ENCODE data around the gene MYMK. TPM values are rescaled to one million over a fixed set of nuclear protein-coding genes. Genes with fewer than 3 reads are reported as not detected.

Gene MYMK
- total RNA-seq, 1 experiment from 2014 or later: not detected

DNA sequence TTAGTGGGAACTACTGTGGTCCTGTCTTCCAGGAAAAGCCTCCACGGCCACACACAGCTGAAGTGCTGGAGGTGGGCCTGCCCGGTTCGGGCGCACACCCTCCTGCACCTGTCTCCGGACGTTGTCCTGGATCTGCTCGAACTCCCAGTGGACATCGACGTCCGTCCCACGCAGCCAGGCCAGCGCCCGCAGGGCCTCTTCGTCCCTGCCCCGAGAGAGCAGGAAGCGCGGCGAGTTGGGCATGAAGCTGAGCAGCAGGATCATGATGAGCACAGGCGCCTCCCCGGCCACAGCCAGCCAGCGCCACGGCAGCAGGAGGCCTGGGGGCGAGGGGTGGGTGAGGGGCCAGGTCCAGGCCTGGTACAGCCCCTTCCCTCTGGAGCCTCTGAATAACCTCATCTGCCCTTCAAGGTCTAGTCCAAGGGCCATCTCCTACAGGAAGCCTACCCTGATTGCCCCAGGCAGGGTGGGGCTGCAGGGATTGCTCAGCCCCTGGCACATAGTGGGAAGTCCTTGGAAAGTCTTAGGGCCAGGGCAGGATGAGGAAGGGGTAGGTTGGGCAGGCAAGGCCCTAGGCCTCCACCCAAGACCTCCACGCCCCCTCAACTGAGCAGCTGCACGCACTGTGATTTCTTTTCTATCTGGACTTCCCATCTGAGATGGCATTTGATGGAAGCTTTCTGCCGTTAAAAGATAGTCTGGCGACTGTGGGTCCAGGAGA lies 49.3 kb downstream of the MYMK start:
- Histone ChIP-seq H3K4me1 (0 out of 2 replicates have a peak, but pooled peaks cover 7% of the 10 kb centered on the region), H3K4me3 (ENCODE audit: low read depth, low read length) (no peak overlapping the region), H3K36me3 (ENCODE audit: control insufficient read depth, insufficient read depth, low read length) (no peaks in the 10 kb centered on the region), H3K9me3 (no peaks in the 10 kb centered on the region), H3K27me3 (replicated peaks; ENCODE audit: control insufficient read depth, insufficient read depth, low read length) (no peaks in the 10 kb centered on the region)
- TF ChIP-seq, protein P1, sequence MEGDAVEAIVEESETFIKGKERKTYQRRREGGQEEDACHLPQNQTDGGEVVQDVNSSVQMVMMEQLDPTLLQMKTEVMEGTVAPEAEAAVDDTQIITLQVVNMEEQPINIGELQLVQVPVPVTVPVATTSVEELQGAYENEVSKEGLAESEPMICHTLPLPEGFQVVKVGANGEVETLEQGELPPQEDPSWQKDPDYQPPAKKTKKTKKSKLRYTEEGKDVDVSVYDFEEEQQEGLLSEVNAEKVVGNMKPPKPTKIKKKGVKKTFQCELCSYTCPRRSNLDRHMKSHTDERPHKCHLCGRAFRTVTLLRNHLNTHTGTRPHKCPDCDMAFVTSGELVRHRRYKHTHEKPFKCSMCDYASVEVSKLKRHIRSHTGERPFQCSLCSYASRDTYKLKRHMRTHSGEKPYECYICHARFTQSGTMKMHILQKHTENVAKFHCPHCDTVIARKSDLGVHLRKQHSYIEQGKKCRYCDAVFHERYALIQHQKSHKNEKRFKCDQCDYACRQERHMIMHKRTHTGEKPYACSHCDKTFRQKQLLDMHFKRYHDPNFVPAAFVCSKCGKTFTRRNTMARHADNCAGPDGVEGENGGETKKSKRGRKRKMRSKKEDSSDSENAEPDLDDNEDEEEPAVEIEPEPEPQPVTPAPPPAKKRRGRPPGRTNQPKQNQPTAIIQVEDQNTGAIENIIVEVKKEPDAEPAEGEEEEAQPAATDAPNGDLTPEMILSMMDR (IDR thresholded peaks at IDR 0.05; ENCODE audit: insufficient read depth in 1 of 2, low read depth in 1 of 2, low read length in 1 of 2, severe bottlenecking in 1 of 2, unreplicated experiment in 1 of 2): no peak
- no peak overlapping the region for H3K27ac Mint-ChIP-seq (ENCODE audit: unreplicated experiment)
- no peaks in the 10 kb centered on the region for H3K9me3 Mint-ChIP-seq (ENCODE audit: unreplicated experiment)
- H3K27me3 Mint-ChIP-seq (ENCODE audit: insufficient read depth, unreplicated experiment): no peaks in the 10 kb centered on the region
- peaks cover 6% of the 10 kb centered on the region for H3K4me1 Mint-ChIP-seq (ENCODE audit: low read depth, unreplicated experiment)
- no TSS peak for BruUV-seq (replicated peaks)
- POLR2A ChIA-PET: no interaction called here
- H3K4me3 Mint-ChIP-seq (ENCODE audit: unreplicated experiment): no peak overlapping the region
- peaks cover 4% of the 10 kb centered on the region for H3K36me3 Mint-ChIP-seq (ENCODE audit: insufficient read depth, unreplicated experiment)
- CTCF ChIA-PET: no interaction called here
- no peak for DNase-seq
- intact Hi-C loops (cut with micrococcal nuclease; ENCODE audit: unreplicated experiment): no loop called here

DNA sequence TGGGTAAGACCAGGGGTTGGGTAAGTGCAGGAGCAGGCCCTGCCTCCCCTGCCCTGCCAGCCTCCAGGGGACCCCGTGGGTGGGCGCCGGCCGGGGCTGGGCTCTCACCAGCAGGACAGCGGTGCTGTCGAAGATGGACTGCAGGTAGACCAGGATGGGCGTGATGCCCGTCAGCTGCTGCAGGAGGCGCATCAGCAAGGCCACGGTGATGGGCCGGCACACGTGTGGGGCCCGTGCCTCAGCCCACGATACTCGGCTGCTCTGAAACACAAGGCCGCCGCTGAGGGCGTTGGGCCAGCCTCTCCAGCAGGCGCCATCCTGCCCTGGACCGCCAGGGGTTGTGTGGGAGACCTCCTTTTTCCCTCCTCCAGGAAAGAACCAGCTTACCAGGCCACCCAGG lies 49.9 kb downstream of the MYMK start:
- no peaks in the 10 kb centered on the region for H3K27me3 Mint-ChIP-seq (ENCODE audit: insufficient read depth, unreplicated experiment)
- H3K4me3 Mint-ChIP-seq (ENCODE audit: unreplicated experiment): no peak overlapping the region

DNA sequence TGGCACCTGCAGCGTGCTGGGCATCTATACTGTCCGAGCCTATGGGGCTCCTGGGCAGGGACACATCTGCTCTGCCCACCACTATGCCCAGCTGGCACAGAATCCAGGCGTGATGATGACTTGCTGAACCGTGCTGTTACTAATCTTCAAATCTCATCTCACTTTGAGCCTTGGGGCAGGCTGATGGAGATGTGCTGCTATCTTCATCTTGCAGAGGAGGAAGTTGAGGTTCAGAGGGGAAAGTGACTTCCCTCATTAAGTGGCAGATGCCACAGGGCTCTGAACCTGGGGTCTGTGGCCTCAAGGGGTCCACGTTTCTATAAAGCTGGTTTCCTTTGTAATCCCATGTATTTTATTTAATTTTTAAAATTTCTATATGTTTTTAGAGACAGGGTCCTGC lies 50.5 kb downstream of the MYMK start:
- Mint-ChIP-seq H3K9me3 (ENCODE audit: unreplicated experiment) (no peaks in the 10 kb centered on the region), H3K27ac (ENCODE audit: unreplicated experiment) (no peak overlapping the region), H3K4me3 (ENCODE audit: unreplicated experiment) (no peak overlapping the region), H3K36me3 (ENCODE audit: insufficient read depth, unreplicated experiment) (peaks cover 11% of the 10 kb centered on the region), H3K4me1 (ENCODE audit: low read depth, unreplicated experiment) (no peaks in the 10 kb centered on the region), H3K27me3 (ENCODE audit: insufficient read depth, unreplicated experiment) (no peaks in the 10 kb centered on the region)
- DNase-seq: no peak
- no peaks in the 10 kb centered on the region for H3K36me3 ChIP-seq (ENCODE audit: control insufficient read depth, insufficient read depth, low read length)
- no peak overlapping the region for H3K4me3 ChIP-seq (ENCODE audit: low read depth, low read length)
- 0 out of 2 replicates have a peak, but pooled peaks cover 7% of the 10 kb centered on the region for H3K4me1 ChIP-seq
- no TSS peak for BruUV-seq (replicated peaks)
- intact Hi-C loops (cut with micrococcal nuclease; ENCODE audit: unreplicated experiment): no loop called here
- H3K9me3 ChIP-seq: no peaks in the 10 kb centered on the region
- ChIA-PET CTCF (no interaction called here), POLR2A (no interaction called here)
- H3K27me3 ChIP-seq (replicated peaks; ENCODE audit: control insufficient read depth, insufficient read depth, low read length): no peaks in the 10 kb centered on the region
- TF ChIP-seq, protein P1 (IDR thresholded peaks at IDR 0.05; ENCODE audit: insufficient read depth in 1 of 2, low read depth in 1 of 2, low read length in 1 of 2, severe bottlenecking in 1 of 2, unreplicated experiment in 1 of 2): no peak

More for the DNA sequence above, 49.9 kb downstream of the MYMK start:
- Histone ChIP-seq H3K4me3 (ENCODE audit: low read depth, low read length) (no peak overlapping the region), H3K27me3 (replicated peaks; ENCODE audit: control insufficient read depth, insufficient read depth, low read length) (no peaks in the 10 kb centered on the region), H3K36me3 (ENCODE audit: control insufficient read depth, insufficient read depth, low read length) (no peaks in the 10 kb centered on the region), H3K9me3 (no peaks in the 10 kb centered on the region), H3K4me1 (0 out of 2 replicates have a peak, but pooled peaks cover 7% of the 10 kb centered on the region)
- POLR2A ChIA-PET: no interaction called here
- Mint-ChIP-seq H3K9me3 (ENCODE audit: unreplicated experiment) (no peaks in the 10 kb centered on the region), H3K4me1 (ENCODE audit: low read depth, unreplicated experiment) (peaks cover 2% of the 10 kb centered on the region), H3K36me3 (ENCODE audit: insufficient read depth, unreplicated experiment) (peaks cover 10% of the 10 kb centered on the region), H3K27ac (ENCODE audit: unreplicated experiment) (no peak overlapping the region)
- BruUV-seq (replicated peaks): no TSS peak
- TF ChIP-seq, protein P1 (IDR thresholded peaks at IDR 0.05; ENCODE audit: insufficient read depth in 1 of 2, low read depth in 1 of 2, low read length in 1 of 2, severe bottlenecking in 1 of 2, unreplicated experiment in 1 of 2): no peak
- intact Hi-C loops (cut with micrococcal nuclease; ENCODE audit: unreplicated experiment): no loop called here
- DNase-seq: no peak
- CTCF ChIA-PET: no interaction called here
